ENCODE results near the gene RAPGEF1.
A peak's percentile ranks its signal among the peaks of the same experiment; 100 is the strongest.

Gene RAPGEF1

DNA sequence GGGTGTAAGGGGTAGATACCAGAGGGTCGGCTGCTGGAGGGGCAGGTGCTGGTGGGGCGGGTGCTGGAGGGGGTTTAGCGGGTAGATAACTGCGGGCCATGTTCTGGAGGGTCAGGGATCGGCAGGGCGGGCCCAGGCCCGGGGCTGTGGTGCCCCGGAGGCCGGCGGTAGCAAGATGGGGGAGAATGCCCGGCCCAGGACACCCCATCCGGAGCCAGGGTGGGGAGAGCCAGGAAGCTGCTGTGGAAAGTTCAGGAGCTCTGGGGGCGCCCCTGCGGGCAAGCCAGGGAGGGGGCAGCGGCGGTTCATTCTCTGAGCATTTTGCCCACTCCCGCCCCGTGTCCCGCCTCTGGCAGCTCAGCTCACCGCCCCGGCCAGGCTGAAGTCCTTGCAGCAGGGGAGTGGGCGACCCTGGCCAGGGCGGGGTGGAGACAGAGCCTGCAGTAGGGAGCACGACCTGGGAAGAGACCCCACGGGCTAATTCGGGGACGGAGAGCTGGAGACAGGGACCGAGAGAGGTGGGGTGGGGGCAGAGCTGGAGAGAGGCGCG, 194.0 kb downstream of the RAPGEF1 start:
- DNase-seq, result no peak
- in situ Hi-C loops (cut with MboI; ENCODE audit: low pct_unique_long_range_greater_than_20kb, low sequenced_read_pairs), result no loop called here

DNA sequence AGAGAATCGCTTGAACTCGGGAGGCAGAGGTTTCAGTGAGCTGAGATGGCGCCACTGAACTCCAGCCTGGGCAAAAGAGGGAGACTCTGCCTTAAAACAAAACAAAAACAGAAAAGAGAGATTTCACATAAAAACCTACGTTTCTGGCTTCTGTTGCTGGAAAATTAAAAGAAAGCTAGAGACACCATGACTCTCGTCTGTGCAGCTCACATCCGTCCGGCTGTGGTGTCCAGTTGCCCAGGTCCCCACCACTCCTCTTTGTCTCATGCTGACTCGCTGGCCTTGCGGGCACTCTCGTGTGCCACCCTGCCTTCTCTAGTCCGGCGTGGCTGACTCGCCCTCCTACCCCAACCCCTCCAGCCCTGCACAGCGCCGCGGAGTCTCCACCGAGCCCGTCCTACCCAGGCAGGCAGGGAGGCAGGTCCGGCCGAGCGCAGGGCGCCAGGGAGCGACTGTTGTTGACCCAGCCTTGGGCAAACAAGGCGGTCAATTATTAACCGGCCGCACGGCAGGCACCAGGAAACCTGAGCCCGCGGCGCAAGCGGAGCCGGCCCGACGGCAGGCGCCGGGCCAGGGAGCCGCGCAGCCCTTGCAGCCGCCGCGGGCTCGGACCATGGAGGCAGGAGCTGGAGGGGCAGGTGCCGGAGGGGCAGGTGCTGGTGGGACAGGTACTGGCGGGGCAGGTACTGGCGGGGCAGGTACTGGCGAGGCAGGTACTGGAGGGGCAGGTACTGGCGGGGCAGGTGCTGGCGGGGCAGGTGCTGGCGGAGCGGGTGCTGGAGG, 194.7 kb downstream of the RAPGEF1 start, which contains the start of gene PRRT1B:
Gene PRRT1B, plus strand, starts transcription at position 521 of the 783 bp plus-strand sequence. Its CDS starts 93 bp downstream, at position 614.
- no peak for DNase-seq
- in situ Hi-C loops (cut with MboI; ENCODE audit: low pct_unique_long_range_greater_than_20kb, low sequenced_read_pairs), result no loop called here

DNA sequence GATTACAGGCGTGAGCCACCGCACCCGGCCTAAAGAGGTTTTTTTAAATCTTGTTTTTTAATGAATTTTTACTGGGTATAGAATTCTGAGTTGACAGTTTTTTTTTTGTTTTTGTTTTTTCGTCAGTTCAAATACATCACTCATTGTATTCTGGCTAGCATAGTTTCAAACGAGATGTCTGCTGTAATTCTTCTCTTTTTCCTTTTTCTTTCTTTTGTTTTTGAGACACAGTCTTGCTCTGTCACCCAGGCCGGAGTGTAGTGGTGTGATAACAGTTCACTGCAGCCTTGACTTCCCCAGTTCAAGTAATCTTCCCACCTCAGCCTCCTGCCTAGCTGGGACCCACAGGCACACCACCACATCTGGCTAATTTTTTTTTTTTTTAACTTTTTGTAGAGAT, 196.7 kb downstream of the RAPGEF1 start:
- no peak for DNase-seq
- in situ Hi-C loops (cut with MboI; ENCODE audit: low pct_unique_long_range_greater_than_20kb, low sequenced_read_pairs), result no loop called here

DNA sequence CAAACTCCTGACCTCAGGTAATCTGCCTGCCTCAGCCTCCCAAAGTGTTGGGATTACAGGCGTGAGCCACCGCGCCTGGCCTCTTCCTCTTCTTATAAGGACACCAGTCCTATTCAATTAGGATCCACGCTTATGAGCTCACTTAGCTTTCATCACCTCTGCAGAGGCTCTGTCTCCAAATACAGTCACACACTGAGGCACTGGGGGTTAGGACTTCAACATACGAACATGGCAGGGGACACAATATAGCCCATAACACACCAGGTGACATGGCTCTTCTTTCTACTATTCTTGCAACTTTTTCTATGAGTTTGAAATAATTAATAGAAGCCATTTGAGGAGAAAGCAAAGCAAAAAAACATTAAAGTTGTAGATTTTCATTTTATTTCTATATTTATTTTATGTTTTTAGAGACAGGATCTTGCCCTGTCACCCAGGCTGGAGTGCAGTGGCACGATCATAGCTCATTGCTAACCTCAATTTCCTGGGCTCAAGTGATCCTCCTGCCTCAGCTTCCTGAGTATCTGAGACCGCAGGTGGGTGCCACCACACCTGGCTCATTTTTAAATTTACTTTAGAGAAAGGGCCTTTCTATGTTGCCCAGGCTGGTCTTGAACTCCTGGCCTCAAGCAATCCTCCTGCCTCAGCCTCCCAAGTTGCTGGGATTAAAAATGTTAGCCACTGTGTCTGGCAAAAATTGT, 200.5 kb downstream of the RAPGEF1 start:
- in situ Hi-C loops (cut with MboI; ENCODE audit: low pct_unique_long_range_greater_than_20kb, low sequenced_read_pairs), result no loop called here
- DNase-seq, result no peak

DNA sequence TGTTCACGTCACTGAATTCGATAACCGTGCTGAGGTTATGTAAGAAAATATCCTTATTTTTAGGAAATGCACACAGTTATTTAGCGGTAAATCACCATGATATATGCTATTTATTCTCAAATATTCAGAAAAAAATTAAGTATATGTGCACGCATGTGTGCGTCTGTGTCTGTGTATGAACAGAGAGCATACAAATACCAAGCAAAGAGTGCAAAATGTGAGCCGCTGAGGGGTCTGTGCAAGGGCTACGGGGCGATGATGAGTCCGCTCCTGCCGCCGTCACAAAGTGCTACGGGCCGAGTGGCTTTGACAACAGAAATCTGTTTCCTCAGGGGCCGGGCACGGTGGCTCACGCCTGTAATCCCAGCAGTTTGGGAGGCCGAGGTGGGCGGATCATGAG, 201.9 kb downstream of the RAPGEF1 start:
- in situ Hi-C loops (cut with MboI; ENCODE audit: low pct_unique_long_range_greater_than_20kb, low sequenced_read_pairs), result no loop called here
- DNase-seq, result no peak

DNA sequence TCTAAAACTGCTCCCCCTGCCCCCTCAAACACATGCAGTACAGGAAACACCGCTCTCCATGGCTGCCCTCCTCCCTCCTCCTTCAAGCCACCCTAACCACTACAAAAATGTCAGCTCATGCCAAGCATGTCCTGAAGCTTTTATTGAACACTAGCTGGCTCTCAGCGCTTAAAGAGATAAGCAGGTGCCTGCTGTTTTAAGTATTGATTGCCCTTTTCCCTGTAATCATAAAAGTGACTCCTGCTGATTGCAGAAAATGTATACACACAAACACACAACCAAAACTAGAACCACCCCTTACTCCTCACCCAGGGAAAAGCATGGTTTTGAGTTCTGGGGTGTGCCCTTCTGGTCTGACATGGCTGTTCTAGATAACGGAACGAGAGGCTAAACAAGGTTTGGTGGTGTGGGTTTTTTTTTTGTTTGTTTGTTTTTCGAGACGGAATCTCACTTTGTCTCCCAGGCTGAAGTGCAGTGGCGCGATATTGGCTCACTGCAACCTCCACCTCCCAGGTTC, 205.1 kb downstream of the RAPGEF1 start:
- in situ Hi-C loops (cut with MboI; ENCODE audit: low pct_unique_long_range_greater_than_20kb, low sequenced_read_pairs), result no loop called here
- DNase-seq, result peak; percentile 65

DNA sequence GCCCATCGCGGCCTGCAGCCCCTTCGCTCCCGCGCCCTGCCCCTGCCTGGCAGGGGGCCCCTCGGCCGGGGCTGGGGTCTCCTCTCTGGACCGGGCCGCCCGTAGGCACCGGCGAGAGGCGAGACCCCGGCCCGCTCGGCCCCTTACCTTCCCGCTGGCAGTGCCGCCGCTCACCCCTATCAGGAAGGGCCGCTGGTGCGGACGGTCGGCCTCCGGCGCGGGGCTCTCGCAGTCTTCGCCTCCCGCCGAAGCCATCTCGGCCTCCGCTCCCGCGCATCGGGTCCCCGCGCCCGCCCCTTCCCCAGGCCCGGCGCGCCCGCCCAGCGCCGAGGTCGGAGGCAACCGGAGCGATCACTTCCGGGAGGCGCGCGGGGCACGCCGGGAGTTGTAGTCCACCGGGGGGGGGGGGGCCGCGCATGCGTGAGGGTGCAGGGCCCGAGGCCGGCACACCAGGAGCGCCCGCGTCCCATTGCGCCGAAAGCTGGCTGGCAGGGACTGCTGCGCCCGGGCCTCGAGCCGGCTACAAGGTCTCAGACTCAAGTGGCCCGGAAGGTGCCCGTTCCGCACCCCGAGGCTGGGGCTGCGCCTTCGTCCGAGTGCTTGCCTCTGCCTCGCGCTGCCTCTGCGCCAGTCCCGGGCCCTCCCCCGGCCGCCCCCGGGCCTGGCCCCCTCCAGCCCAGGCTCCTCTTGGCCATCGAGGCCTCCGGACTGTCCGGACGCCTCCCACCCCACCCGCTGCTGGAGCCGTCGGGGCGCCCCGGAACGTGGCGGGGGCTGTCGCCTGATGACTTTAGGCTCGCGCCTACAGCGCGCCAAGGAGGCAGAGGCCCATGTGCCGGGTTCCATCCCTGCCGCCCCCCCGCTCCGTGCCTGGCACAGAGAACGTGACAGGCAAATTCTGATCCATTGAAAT, 208.7 kb downstream of the RAPGEF1 start, which contains the start of gene UCK1:
Gene UCK1, minus strand, starts transcription at position 344 of the 913 bp plus-strand sequence. Its CDS starts 89 bp downstream, at position 255.
- in situ Hi-C loops (cut with MboI; ENCODE audit: low pct_unique_long_range_greater_than_20kb, low sequenced_read_pairs), result no loop called here
- peak; percentile 82 for DNase-seq

DNA sequence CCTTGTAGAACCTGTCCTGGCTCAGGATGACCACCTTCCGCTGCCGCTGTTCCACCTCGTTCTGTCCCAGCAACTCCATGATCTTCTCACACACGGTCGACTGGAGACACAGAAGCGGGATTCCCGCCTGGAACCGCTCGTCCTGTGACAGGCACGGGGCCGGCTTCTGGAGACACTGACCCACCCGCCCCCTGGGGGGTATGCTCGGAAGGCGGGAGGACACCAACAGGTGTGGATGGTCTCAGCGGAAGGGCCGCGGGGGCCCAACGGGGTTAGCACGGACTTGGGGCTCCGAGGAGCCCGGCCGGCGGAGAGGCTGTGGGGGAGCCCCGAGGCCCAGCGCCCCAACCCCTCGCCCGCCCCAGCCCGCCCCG, 209.3 kb downstream of the RAPGEF1 start:
- in situ Hi-C loops (cut with MboI; ENCODE audit: low pct_unique_long_range_greater_than_20kb, low sequenced_read_pairs), result no loop called here
- DNase-seq, result peak; percentile 15

DNA sequence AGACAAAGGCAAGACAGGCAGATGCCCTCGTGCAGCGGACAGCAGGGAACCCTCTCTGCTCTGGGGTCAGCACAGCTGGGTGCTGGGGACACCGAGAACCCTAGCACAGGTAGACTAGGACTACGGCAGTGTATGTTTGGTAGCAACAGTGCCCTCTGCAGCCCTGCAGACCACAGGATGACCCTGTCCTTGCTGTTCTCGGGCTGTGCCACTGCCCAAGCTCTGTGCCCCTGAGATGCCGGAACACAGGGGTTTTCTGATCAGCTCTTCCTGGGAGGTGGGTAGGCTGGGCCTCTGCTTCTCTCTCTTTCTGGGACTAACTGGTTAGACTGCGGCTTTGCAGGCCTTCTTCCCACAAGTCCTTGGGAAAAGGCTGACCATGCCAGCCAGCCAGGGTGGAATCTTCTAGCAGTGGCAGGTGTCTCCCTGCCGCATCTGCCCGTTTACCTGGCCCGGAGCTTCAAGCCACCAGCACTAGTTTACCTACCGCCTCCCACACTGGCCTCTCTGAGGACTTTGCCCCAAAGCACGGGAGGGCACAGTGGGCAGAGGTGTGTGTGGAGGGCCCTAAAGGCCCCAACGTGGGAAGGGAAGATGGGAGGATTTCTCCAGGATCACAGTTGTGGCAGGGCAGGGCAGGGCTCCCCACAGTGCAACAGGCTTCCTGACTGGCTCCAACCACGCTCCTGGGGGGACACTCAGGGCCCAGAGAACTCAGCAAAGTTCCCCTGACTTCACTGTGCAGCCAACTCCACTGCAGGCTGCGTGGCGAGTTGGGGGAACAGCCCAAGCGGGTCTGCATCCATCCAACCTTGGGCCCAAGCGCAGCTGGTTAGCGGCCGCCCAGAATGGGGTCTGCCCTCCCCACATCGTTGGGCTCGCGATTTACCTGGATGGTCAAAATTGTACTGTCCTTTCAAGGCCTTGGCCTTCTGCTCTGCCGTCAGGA, 210.0 kb downstream of the RAPGEF1 start:
- in situ Hi-C loops (cut with MboI; ENCODE audit: low pct_unique_long_range_greater_than_20kb, low sequenced_read_pairs), result no loop called here

DNA sequence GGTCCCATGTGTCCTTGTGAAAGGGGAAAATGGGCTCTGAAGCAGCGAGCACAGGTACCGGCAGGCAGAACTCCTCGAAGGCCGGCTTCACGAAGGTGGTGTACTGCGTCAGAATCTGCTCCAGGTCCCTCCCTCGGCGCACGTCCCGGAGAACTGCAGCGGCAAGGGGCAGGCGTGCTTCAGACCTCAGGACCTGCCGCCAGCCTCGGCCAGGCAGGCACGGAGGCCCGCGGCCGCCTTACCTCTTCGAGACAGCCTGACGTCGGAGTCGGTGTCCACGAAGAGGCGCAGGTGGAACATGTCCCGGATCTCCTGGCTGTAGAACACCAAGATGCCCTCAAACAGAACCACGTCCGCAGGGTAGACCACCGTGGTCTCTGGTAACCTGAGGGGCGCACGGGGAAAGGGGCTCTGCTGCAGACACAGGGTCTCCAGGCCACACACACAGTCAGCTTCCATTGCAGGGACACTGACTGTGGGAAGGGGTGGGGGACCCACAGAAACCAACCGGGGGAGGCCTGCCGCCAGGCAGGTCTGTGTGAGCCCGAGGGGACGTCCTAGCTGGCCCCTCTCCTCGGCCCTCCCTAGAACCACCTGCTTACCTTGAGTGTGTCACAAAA, 210.9 kb downstream of the RAPGEF1 start:
- in situ Hi-C loops (cut with MboI; ENCODE audit: low pct_unique_long_range_greater_than_20kb, low sequenced_read_pairs), result no loop called here
- DNase-seq, result no peak

More for the DNA sequence above, 210.0 kb downstream of the RAPGEF1 start:
- no peak for DNase-seq

DNA sequence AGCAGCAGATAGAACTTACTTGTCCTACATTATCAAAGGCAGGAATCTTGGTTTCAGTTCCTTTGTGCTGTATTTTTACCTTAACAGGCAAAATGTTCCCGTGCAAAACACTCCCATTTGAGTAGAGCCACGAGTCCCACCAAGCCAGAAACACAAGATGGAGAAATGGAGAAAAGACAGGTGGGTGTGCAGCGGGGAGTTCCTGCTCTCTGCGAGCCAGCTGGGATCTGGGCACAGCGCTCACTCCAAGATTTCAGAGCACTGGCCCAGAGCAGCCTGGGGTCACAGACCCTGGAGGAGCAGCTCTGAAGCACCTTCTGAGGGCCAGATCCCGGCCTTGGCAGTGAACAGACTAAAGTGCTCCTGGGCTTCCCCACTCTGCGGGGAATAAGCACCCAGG, 211.7 kb downstream of the RAPGEF1 start:
- no peak for DNase-seq

More for the DNA sequence above, 211.7 kb downstream of the RAPGEF1 start:
- in situ Hi-C loops (cut with MboI; ENCODE audit: low pct_unique_long_range_greater_than_20kb, low sequenced_read_pairs), result no loop called here

Measured in KBM-7 (cell line).